Measurements from ENCODE around the gene CPT1B.
A peak's percentile ranks its signal among the peaks of the same experiment; 100 is the strongest.

DNA sequence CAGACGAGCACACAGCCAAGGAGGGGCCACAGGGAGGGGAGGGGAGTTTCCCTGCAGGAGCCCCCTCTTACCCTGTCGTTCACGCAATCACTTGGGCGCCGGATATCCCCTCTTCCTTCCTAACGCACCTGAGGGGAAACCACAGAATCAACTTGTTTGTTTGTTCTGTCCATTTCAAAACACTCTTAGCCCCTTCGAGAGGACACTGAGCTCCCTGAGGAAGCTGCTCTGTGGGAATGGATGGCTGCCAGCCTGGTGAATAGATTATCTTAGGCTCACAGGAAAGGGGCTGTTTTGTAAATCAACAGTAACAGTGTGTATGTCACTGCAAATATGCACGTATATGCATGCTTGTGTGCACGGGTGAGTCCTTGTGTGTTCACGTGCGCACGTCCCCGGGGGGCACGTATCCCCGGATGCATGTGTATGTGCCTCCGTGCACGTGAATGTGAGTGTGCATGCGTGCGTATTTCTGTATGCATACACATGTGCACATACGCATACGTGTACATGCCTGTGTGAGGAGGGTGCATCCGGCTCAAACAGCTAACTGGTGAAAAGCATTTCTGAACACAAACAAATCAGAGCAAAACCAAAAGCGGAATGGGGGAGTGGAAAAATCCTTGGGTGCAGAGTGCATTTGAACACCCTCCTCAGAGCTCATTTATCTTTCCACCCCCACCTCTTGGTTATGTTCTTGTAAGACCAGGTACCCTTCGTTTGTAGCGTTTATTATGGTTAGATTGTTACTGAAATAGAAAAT is 42.5 kb upstream of the CPT1B start:
- TF ChIP-seq POLR2A (IDR thresholded peaks at IDR 0.05; ENCODE audit: low read depth, low read length): no peak
- TF ChIP-seq, protein P1, sequence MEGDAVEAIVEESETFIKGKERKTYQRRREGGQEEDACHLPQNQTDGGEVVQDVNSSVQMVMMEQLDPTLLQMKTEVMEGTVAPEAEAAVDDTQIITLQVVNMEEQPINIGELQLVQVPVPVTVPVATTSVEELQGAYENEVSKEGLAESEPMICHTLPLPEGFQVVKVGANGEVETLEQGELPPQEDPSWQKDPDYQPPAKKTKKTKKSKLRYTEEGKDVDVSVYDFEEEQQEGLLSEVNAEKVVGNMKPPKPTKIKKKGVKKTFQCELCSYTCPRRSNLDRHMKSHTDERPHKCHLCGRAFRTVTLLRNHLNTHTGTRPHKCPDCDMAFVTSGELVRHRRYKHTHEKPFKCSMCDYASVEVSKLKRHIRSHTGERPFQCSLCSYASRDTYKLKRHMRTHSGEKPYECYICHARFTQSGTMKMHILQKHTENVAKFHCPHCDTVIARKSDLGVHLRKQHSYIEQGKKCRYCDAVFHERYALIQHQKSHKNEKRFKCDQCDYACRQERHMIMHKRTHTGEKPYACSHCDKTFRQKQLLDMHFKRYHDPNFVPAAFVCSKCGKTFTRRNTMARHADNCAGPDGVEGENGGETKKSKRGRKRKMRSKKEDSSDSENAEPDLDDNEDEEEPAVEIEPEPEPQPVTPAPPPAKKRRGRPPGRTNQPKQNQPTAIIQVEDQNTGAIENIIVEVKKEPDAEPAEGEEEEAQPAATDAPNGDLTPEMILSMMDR (IDR thresholded peaks at IDR 0.05; ENCODE audit: extremely low read depth in 1 of 2, insufficient read depth in 1 of 2, low read depth in 1 of 2, low read length in 2 of 2): no peak
- TF ChIP-seq, protein P2, sequence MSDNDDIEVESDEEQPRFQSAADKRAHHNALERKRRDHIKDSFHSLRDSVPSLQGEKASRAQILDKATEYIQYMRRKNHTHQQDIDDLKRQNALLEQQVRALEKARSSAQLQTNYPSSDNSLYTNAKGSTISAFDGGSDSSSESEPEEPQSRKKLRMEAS (IDR thresholded peaks at IDR 0.05; ENCODE audit: insufficient read depth, insufficient read length): peak; percentile 57
- TF ChIP-seq EZH2 (IDR thresholded peaks at IDR 0.05; ENCODE audit: borderline replicate concordance, low read depth, low read length, severe bottlenecking): peak; percentile 38

All from endothelial cell of umbilical vein (primary cell).